H1 (cell line): ENCODE measurements around the gene CLRN2. TPM values are rescaled to one million over a fixed set of nuclear protein-coding genes. Genes with fewer than 3 reads are reported as not detected.

Experiments
- CTCF ChIA-PET: fragments of 300-600 bp; sonication (Branson Sonifier 250); formaldehyde crosslinking; loops from one replicate; lab custom pipeline; 2021; ENCODE audit not compliant: partially characterized antibody; lab: Charles Lee
- POLR2A ChIA-PET: fragments of 300-600 bp; sonication (Branson Sonifier 250); formaldehyde crosslinking; loops from one replicate; lab custom pipeline; 2021; ENCODE audit warnings: inconsistent platforms; ENCODE audit not compliant: partially characterized antibody; lab: Charles Lee
- DNase-seq, 2 experiments: peaks; one replicate each; pipeline versions ENCODE4 v3.0.0 to v3.0.0-alpha.2; 2010 to 2022; ENCODE audit warnings: low spot score in 2 of 2, low read depth in 1 of 2, mixed read lengths in 1 of 2
- FAIRE-seq: peaks from 2 replicates; lab custom pipeline; 2011; peaks lifted over from hg19 to GRCh38; lab: Jason Lieb, UNC
- H2AFZ ChIP-seq: 2 replicates; pipeline ENCODE4 v1.8.1; 2012; ENCODE audit warnings: low read length, inconsistent platforms
- H2AK5ac ChIP-seq: 2 replicates; pipeline ENCODE4 v1.6.1; 2013; ENCODE audit warnings: low read depth, low read length
- H2BK120ac ChIP-seq: replicated peaks from 2 replicates; pipeline ENCODE3; 2013; ENCODE audit warnings: low read depth, low read length, inconsistent platforms
- H2BK12ac ChIP-seq: 2 replicates; pipeline ENCODE4 v1.6.1; 2013; ENCODE audit warnings: low read depth, low read length
- H2BK15ac ChIP-seq: 2 replicates; pipeline ENCODE4 v1.6.1; 2013; ENCODE audit warnings: low read length
- H2BK20ac ChIP-seq: 2 replicates; pipeline ENCODE4 v1.6.1; 2013; ENCODE audit warnings: low read length
- H2BK5ac ChIP-seq: 2 replicates; pipeline ENCODE4 v1.6.1; 2013; ENCODE audit warnings: low read depth, low read length
- H3K14ac ChIP-seq: 2 replicates; pipeline ENCODE4 v1.6.1; 2013; ENCODE audit warnings: inconsistent platforms; ENCODE audit not compliant: insufficient read length
- H3K18ac ChIP-seq: 2 replicates; pipeline ENCODE4 v1.6.1; 2013; ENCODE audit warnings: low read length; ENCODE audit errors: extremely low read depth
- H3K23ac ChIP-seq: 2 replicates; pipeline ENCODE4 v1.6.1; 2013; ENCODE audit warnings: inconsistent platforms; ENCODE audit not compliant: insufficient read length
- H3K23me2 ChIP-seq: 2 replicates; pipeline ENCODE4 v1.6.1; 2013; ENCODE audit warnings: low read depth, low read length
- H3K27ac ChIP-seq: 2 replicates; pipeline ENCODE4 v1.6.1; 2011; ENCODE audit warnings: low read depth, low read length, inconsistent platforms
- H3K27me3 ChIP-seq, 4 experiments: replicated peaks in 1 of 4; 1 replicate in 1 of 4; 2 replicates in 3 of 4; pipeline versions ENCODE4 v1.6.1 to v1.8.1; 2011 to 2013; ENCODE audit warnings: low read length in 3 of 4, mild to moderate bottlenecking in 3 of 4, inconsistent platforms in 2 of 4, mixed read lengths in 2 of 4, moderate library complexity in 1 of 4; ENCODE audit not compliant: control insufficient read depth in 3 of 4, insufficient read depth in 3 of 4; ENCODE audit errors: extremely low read depth in 1 of 4
- H3K36me3 ChIP-seq, 4 experiments: 2 replicates each; pipeline versions ENCODE4 v1.6.1 to v1.8.1; 2011 to 2013; ENCODE audit warnings: mild to moderate bottlenecking in 4 of 4, low read length in 3 of 4, moderate library complexity in 2 of 4, control low read depth in 1 of 4, inconsistent platforms in 1 of 4; ENCODE audit not compliant: insufficient read depth in 4 of 4, control insufficient read depth in 2 of 4
- H3K4ac ChIP-seq: replicated peaks from 2 replicates; pipeline ENCODE3; 2013; ENCODE audit warnings: low read length, low read depth, mixed read lengths, inconsistent platforms; ENCODE audit not compliant: insufficient read length
- H3K4me1 ChIP-seq, 4 experiments: replicated peaks in 1 of 4; 1 replicate in 1 of 4; 2 replicates in 3 of 4; pipeline versions ENCODE4 v1.6.1 to v1.8.1; 2011 to 2013; ENCODE audit warnings: low read length in 3 of 4, inconsistent platforms in 2 of 4, mixed read lengths in 1 of 4; ENCODE audit not compliant: insufficient read depth in 4 of 4, control insufficient read depth in 3 of 4
- H3K4me2 ChIP-seq, 2 experiments: 2 replicates each; pipeline versions ENCODE4 v1.6.1 to v1.8.1; 2011 to 2013; ENCODE audit warnings: low read depth in 2 of 2, low read length in 2 of 2, control low read depth in 1 of 2, inconsistent platforms in 1 of 2, mild to moderate bottlenecking in 1 of 2; ENCODE audit not compliant: insufficient read depth in 1 of 2
- H3K4me3 ChIP-seq, 4 experiments: fragments of 200-600, 300-600 bp in 1 of 4; sonication (generic), shearing (Covaris generic), sonication (Bioruptor Twin) in 1 of 4; 2 replicates each; pipeline versions ENCODE4 v1.5.1 to v1.8.1; 2011 to 2016; ENCODE audit warnings: low read length in 4 of 4, low read depth in 3 of 4, control low read depth in 2 of 4, inconsistent platforms in 2 of 4, mild to moderate bottlenecking in 2 of 4, mixed read lengths in 1 of 4, moderate library complexity in 1 of 4; ENCODE audit not compliant: insufficient read depth in 2 of 4; ENCODE audit errors: extremely low read depth in 1 of 4
- H3K56ac ChIP-seq: replicated peaks from 2 replicates; pipeline ENCODE3; 2013; ENCODE audit warnings: low read depth, mild to moderate bottlenecking, mixed read lengths, low read length, inconsistent platforms; ENCODE audit not compliant: insufficient read length
- H3K79me1 ChIP-seq: 2 replicates; pipeline ENCODE4 v1.6.1; 2013; ENCODE audit warnings: low read depth, low read length, control low read depth
- H3K79me2 ChIP-seq, 2 experiments: 2 replicates each; pipeline versions ENCODE4 v1.6.1 to v1.8.1; 2012 to 2013; ENCODE audit warnings: low read length in 2 of 2, mild to moderate bottlenecking in 2 of 2, inconsistent platforms in 1 of 2; ENCODE audit not compliant: insufficient read depth in 2 of 2, control insufficient read depth in 1 of 2
- H3K9ac ChIP-seq, 4 experiments: replicated peaks in 1 of 4; 1 replicate in 1 of 4; 2 replicates in 3 of 4; pipeline versions ENCODE4 v1.6.1 to v1.8.1; 2011 to 2013; ENCODE audit warnings: low read depth in 3 of 4, low read length in 3 of 4, control low read depth in 2 of 4, mild to moderate bottlenecking in 2 of 4, moderate library complexity in 2 of 4, inconsistent platforms in 1 of 4; ENCODE audit errors: extremely low read depth in 1 of 4
- H3K9me3 ChIP-seq, 2 experiments: 2 replicates each; pipeline versions ENCODE4 v1.6.1 to v1.8.1; 2012 to 2013; ENCODE audit warnings: mild to moderate bottlenecking in 2 of 2, moderate library complexity in 2 of 2, control low read depth in 1 of 2, inconsistent platforms in 1 of 2, low read depth in 1 of 2, low read length in 1 of 2, mixed read lengths in 1 of 2; ENCODE audit not compliant: insufficient read depth in 2 of 2
- H4K20me1 ChIP-seq, 2 experiments: replicated peaks in 1 of 2; 2 replicates each; pipeline versions ENCODE3 to v1.8.1; 2011 to 2013; ENCODE audit warnings: inconsistent platforms in 2 of 2, low read length in 2 of 2, mild to moderate bottlenecking in 1 of 2; ENCODE audit not compliant: insufficient read depth in 2 of 2, control insufficient read depth in 1 of 2
- H4K5ac ChIP-seq: 2 replicates; pipeline ENCODE4 v1.6.1; 2013; ENCODE audit warnings: low read length, low read depth, mixed read lengths, inconsistent platforms; ENCODE audit not compliant: insufficient read length
- H4K8ac ChIP-seq: 2 replicates; pipeline ENCODE4 v1.8.0; 2013; ENCODE audit warnings: mild to moderate bottlenecking, moderate library complexity, low read length, inconsistent platforms; ENCODE audit not compliant: insufficient read depth; ENCODE audit errors: extremely low read depth
- H4K91ac ChIP-seq: replicated peaks from 2 replicates; pipeline ENCODE3; 2013; ENCODE audit warnings: low read length, mixed read lengths, inconsistent platforms; ENCODE audit not compliant: insufficient read length
- CHD2 ChIP-seq: IDR thresholded peaks from 2 replicates; pipeline ENCODE4 v1.6.1; 2012; ENCODE audit warnings: low read length, improper control_type of control experiment
- CTBP2 ChIP-seq: IDR thresholded peaks from 2 replicates; pipeline ENCODE4 v1.7.0; 2011; ENCODE audit warnings: borderline replicate concordance, mild to moderate bottlenecking, moderate library complexity, mixed read lengths, low read length; ENCODE audit not compliant: insufficient read depth, insufficient read length
- MAX ChIP-seq: IDR thresholded peaks from 2 replicates; pipeline ENCODE4 v1.6.1; 2012; ENCODE audit warnings: inconsistent platforms
- POU5F1 ChIP-seq: IDR thresholded peaks from 2 replicates; pipeline ENCODE4 v1.6.1; 2011; ENCODE audit warnings: low read depth, mild to moderate bottlenecking, low read length, moderate library complexity
- RFX5 ChIP-seq: IDR thresholded peaks from 2 replicates; pipeline ENCODE4 v1.6.1; 2011; ENCODE audit warnings: low read depth, low read length, improper control_type of control experiment, borderline replicate concordance
- SAP30 ChIP-seq: fragments of 300-600 bp; sonication (generic); IDR thresholded peaks from 2 replicates; pipeline ENCODE4 v1.7.1; 2012; ENCODE audit warnings: low read length, moderate library complexity, mild to moderate bottlenecking, inconsistent platforms; ENCODE audit not compliant: insufficient read depth, insufficient replicate concordance
- TAF1 ChIP-seq: IDR thresholded peaks from 2 replicates; pipeline ENCODE4 v1.6.1; 2011; ENCODE audit warnings: mild to moderate bottlenecking, low read depth, low read length
- TAF7 ChIP-seq: optimal IDR thresholded peaks from 2 replicates; pipeline ENCODE3; 2011; ENCODE audit warnings: low read depth, mild to moderate bottlenecking, inconsistent platforms, low read length, moderate library complexity, borderline replicate concordance
- WGBS, 2 experiments: shearing (Covaris generic) in 1 of 2; methylation state at CpG; one replicate each; pipeline versions ENCODE4 v1.1.6 to v1.1.7; 2013 to 2015; ENCODE audit warnings: low lambda C conversion rate in 2 of 2, mixed read lengths in 2 of 2, inconsistent platforms in 1 of 2, low coverage in 1 of 2, missing lambda C conversion rate in 1 of 2; ENCODE audit not compliant: insufficient replicate concordance in 2 of 2, insufficient coverage in 1 of 2, insufficient read length in 1 of 2; ENCODE audit errors: extremely low coverage in 1 of 2, missing lambda C conversion rate in 1 of 2; 5-methylcytosine and 5-hydroxymethylcytosine counted together
- polyA plus RNA-seq, 7 experiments: library from polyadenylated mRNA; depleted of rRNA in 3 of 7; stranded (reverse) in 5 of 7; unstranded in 2 of 7; fragments of >200 nt in 5 of 7; fragments of 200-250 nt in 2 of 7; gene quantifications; 1 replicate in 5 of 7; 2 replicates in 1 of 7; 4 replicates in 1 of 7; pipeline versions ENCODE4 v1.2.1 to v1.2.3, GENCODE V29; 2011 to 2013; ENCODE audit warnings: missing spikeins in 2 of 7, mixed read lengths in 2 of 7
- total RNA-seq: library from RNA; stranded (reverse); fragmentation: NEBNext Ultra II Directional; extraction: Animal tissue kit (Norgen Biotek cat#: 25700); gene quantifications from 2 replicates; pipeline ENCODE4 v1.2.1, GENCODE V29; 2021

CLRN2 gene
- total and polyA plus RNA-seq, 2 of the 8 experiments (the other 6 are each of a cell fraction or from before 2014, with no cell fraction given): not detected

- no peak for DNase-seq
These were observed 10.9 kb upstream of the CLRN2 start for GRCh38 chr4:17504081-17504480.

More at GRCh38 chr4:17504081-17504480, 10.9 kb upstream of the CLRN2 start:
- H3K14ac ChIP-seq: no peak overlapping the region
- H3K23ac ChIP-seq: no peak overlapping the region
- H4K5ac ChIP-seq: no peak overlapping the region
- no peak overlapping the region for H3K9ac ChIP-seq
- no peaks in the 10 kb centered on the region for H3K23me2 ChIP-seq
- no peaks in the 10 kb centered on the region for H3K4me1 ChIP-seq
- no peak overlapping the region for H2BK15ac ChIP-seq
- H4K91ac ChIP-seq: no peak overlapping the region
- no peak overlapping the region for H3K18ac ChIP-seq
- no peak overlapping the region for H2BK20ac ChIP-seq
- no peak overlapping the region for H2AK5ac ChIP-seq
- no peaks in the 10 kb centered on the region for H3K79me1 ChIP-seq
- H3K27me3 ChIP-seq: no peaks in the 10 kb centered on the region
- H2BK12ac ChIP-seq: no peak overlapping the region
- FAIRE-seq: no peak
- no peak overlapping the region for H2BK5ac ChIP-seq
- no peak overlapping the region for H3K4me3 ChIP-seq
- CTCF ChIA-PET: interaction anchor here (1.3 kb wide), 1 partner anchor 45 kb away, joined by 3 read pairs; no protein-coding TSS in a partner anchor
- H3K27ac ChIP-seq: no peak overlapping the region
- H3K56ac ChIP-seq: no peak overlapping the region
- H2AFZ ChIP-seq: no peak overlapping the region
- POLR2A ChIA-PET: interaction anchor here (0.7 to 1.0 kb wide), 2 partner anchors 10 to 70 kb away, joined by 3 read pairs; no protein-coding TSS in a partner anchor
- H3K4me2 ChIP-seq: no peak overlapping the region
- no peak overlapping the region for H4K8ac ChIP-seq
- no peak overlapping the region for H2BK120ac ChIP-seq
- TF ChIP-seq TAF1 (no peak), RFX5 (no peak), CHD2 (no peak), CTBP2 (no peak), MAX (no peak), POU5F1 (no peak), SAP30 (no peak), TAF7 (no peak)
- no peak overlapping the region for H3K4ac ChIP-seq
- no peaks in the 10 kb centered on the region for H4K20me1 ChIP-seq
- WGBS, 2 experiments: 88% methylated on average over 7 of the region's 7 CpGs; no CpG with 5 or more reads in 1 of the 2 experiments
- H3K79me2 ChIP-seq: no peaks in the 10 kb centered on the region
- no peaks in the 10 kb centered on the region for H3K9me3 ChIP-seq
- H3K36me3 ChIP-seq: peaks cover 0 to 19% (median under 1%) of the 10 kb centered on the region in 4 experiments; a peak in 5 of 8 replicates
